Activated naive CD8-positive, alpha-beta T cell (primary cell): ENCODE measurements around the gene PARVB.

Experiments
- H3K27ac Mint-ChIP-seq: one replicate; pipeline ENCODE4 v1.8.0; 2021; ENCODE audit warnings: mixed read lengths
- H3K27me3 Mint-ChIP-seq: one replicate; pipeline ENCODE4 v1.8.0; 2021; ENCODE audit warnings: mixed read lengths
- H3K36me3 Mint-ChIP-seq: one replicate; pipeline ENCODE4 v1.8.0; 2021; ENCODE audit warnings: mixed read lengths
- H3K4me1 Mint-ChIP-seq: one replicate; pipeline ENCODE4 v1.8.0; 2021; ENCODE audit warnings: low read depth, mixed read lengths
- H3K4me3 Mint-ChIP-seq: one replicate; pipeline ENCODE4 v1.8.0; 2021; ENCODE audit warnings: mild to moderate bottlenecking, mixed read lengths
- H3K9me3 Mint-ChIP-seq: one replicate; pipeline ENCODE4 v1.8.0; 2021; ENCODE audit warnings: low read depth, mixed read lengths

The PARVB gene

DNA sequence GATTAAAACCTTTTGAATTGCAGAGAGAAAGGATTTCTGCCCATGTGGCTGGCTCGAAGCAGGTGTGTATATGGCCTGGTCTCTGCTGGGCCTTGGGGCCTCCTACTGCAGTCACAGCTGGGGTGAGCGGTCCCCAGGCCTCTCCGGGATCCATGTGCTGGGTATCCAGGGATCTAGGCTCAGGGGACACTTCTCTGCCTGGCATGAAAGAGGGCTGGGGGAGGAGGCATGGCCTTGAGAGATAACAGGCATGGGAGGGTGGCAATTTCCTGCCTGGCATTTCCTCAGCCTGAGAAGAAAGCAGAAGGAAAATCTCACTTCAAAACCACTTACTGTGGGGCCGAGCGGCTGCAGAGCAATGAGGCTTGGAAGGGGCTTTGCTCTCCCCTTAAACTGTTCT, 136.3 kb downstream of the PARVB start:
- H3K36me3 Mint-ChIP-seq, result no peaks in the 10 kb centered on the region
- H3K9me3 Mint-ChIP-seq, result no peaks in the 10 kb centered on the region
- no peak overlapping the region for H3K4me3 Mint-ChIP-seq
- H3K27me3 Mint-ChIP-seq, result no peaks in the 10 kb centered on the region
- H3K4me1 Mint-ChIP-seq, result no peaks in the 10 kb centered on the region
- no peak overlapping the region for H3K27ac Mint-ChIP-seq

DNA sequence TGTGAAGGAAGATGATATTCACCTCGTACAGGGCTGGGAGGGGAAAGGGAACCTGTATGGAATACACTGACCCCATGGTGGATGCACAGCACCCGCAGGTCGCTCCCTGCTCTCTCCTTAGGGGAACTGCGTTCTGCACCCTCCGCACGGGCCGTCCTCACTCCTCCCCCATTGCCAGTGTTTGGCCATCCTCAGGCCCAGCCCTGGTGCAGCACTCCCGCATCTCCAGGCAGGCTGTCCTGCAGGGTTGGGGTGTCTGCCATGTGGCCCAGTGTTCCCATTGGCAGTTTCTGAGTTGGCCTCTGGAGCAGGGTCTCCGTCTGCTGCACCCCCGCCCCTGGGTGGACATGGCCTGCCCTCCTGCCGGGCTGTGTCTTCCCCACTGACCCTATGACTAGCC, 137.6 kb downstream of the PARVB start:
- H3K27me3 Mint-ChIP-seq, result no peaks in the 10 kb centered on the region
- no peaks in the 10 kb centered on the region for H3K36me3 Mint-ChIP-seq
- H3K4me1 Mint-ChIP-seq, result no peaks in the 10 kb centered on the region
- no peak overlapping the region for H3K27ac Mint-ChIP-seq
- H3K9me3 Mint-ChIP-seq, result no peaks in the 10 kb centered on the region
- no peak overlapping the region for H3K4me3 Mint-ChIP-seq

DNA sequence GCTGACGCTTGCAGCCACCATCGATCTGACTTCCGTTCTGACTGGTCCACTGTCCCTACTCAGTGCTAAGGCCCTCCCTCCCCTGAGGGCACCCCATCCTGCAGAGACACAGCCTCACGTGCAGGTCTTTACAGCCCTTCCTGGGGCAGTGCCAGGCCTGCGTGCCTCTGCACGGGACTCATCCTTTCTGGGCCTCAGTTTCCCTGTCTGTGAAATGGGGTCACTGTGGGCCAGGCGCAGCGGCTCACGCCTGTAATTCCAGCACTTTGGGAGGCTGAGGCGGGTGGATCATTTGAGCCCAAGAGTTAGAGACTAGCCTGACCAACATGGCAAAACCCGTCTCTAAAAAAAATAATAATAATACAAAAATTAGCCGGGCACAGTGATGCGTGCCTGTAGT, 138.9 kb downstream of the PARVB start:
- Mint-ChIP-seq H3K36me3 (no peaks in the 10 kb centered on the region), H3K9me3 (no peaks in the 10 kb centered on the region), H3K27me3 (no peaks in the 10 kb centered on the region), H3K4me1 (no peaks in the 10 kb centered on the region), H3K4me3 (no peak overlapping the region), H3K27ac (no peak overlapping the region)

DNA sequence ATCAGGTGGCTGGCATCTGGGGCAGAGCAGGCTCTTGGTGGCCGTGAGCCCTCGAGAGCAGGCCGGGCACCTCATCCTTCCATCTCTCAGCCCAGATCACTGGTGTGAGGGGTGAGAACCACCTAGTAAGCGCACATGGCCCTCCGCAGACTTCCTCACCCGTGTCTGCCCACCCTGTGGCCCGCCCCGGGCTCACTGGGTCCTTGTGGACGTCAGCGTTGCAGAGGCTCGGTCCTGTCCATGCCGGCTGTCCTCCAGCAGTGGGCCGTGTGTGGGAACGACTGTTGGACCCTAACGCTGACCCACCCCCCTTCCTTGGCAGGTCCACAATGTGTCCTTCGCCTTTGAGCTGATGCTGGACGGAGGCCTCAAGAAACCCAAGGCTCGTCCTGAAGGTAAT, 139.4 kb downstream of the PARVB start:
- no peaks in the 10 kb centered on the region for H3K36me3 Mint-ChIP-seq
- H3K27ac Mint-ChIP-seq, result no peak overlapping the region
- H3K4me1 Mint-ChIP-seq, result no peaks in the 10 kb centered on the region
- no peak overlapping the region for H3K4me3 Mint-ChIP-seq
- no peaks in the 10 kb centered on the region for H3K9me3 Mint-ChIP-seq
- no peaks in the 10 kb centered on the region for H3K27me3 Mint-ChIP-seq

DNA sequence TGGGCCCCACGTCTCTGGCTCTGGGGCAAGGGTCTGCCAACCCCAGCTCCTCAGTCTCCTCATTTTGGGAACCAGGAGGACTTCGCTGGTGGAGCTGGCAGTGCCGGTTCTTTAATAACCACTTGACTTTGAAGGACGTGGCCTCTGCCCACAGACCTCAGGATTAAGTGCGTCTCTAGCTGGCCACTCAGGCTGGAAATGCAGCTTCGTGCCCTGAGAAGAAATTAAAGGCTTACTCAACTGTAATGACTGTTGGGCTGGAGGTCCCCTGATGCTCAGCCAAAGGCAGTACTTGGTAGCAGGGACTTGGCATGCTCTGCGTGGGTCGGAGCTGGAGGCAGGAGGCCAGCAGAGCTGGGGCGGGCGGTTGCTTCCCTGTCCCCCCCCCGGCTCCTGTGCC, 139.9 kb downstream of the PARVB start:
- Mint-ChIP-seq H3K27me3 (no peaks in the 10 kb centered on the region), H3K4me1 (no peaks in the 10 kb centered on the region), H3K36me3 (no peaks in the 10 kb centered on the region), H3K27ac (no peak overlapping the region), H3K4me3 (no peak overlapping the region), H3K9me3 (no peaks in the 10 kb centered on the region)

DNA sequence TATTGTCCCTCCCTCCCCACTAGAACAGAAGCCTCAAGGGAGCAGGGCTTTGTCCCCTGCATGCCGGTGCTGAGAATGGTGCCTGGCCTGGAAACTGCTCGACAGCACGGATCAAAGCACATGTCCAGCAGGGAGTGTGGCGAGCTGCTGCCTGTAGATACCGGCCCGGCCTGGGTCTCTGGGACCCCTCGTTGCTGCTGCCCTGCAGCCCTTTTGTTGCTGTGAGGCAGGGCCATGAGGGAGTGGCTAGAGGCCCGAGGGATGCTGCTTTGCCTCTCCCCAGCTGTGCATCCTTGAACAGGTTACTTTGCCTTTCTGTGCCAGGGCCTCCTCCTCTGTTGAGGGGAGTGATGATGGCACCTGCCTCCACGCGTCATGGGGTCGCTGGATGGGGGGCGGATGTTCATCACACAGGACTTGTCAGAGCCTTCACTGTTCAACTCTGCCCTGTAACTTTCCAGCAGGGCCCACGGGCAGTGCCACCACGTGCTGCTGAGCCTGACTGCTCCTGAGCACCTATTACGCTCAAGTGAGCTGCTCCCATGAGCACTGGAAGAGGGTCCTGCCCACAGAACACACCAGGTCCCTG, 141.3 kb downstream of the PARVB start:
- H3K9me3 Mint-ChIP-seq, result no peaks in the 10 kb centered on the region
- no peaks in the 10 kb centered on the region for H3K36me3 Mint-ChIP-seq
- H3K27ac Mint-ChIP-seq, result no peak overlapping the region
- no peaks in the 10 kb centered on the region for H3K4me1 Mint-ChIP-seq
- H3K27me3 Mint-ChIP-seq, result no peaks in the 10 kb centered on the region
- H3K4me3 Mint-ChIP-seq, result no peak overlapping the region

DNA sequence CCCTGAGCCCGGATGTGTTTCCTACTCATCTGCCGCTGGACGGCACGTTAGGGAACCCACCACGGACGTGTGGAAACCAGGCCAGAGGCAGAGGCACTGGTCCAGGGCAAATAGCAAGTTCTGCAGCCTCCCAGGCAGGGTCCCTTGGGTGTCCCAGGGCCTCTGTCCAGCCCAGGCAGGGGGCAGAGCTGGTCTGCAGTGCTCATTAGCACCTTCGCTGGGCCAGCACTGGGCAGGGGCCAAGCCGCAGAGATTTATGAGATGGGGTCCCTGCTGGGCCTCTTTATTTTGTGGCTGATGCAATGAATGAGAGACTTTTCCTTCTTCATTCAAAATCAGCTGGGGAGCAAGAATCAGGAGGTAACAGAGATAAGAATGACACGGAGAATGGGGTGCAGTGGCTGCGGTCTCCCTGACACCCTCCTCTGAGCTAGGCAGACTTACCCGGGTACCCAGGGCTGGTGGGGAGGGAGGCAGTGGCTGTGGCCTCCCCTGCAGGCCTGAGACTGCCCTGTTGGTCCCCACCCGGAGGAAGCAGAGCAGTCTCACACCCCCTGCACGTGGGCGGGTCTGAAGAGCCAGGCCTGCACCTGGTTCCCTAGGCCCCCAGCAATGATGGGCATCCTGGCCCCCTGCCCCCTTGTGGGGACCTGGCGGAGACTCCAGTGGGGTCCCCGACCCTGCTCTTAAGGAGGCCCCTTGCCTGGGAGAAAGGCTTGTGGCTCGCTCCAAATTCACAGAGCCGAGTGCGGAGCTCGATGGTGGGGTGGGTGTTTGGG, 142.6 kb downstream of the PARVB start:
- H3K36me3 Mint-ChIP-seq, result no peaks in the 10 kb centered on the region
- no peak overlapping the region for H3K27ac Mint-ChIP-seq
- no peak overlapping the region for H3K4me3 Mint-ChIP-seq
- no peaks in the 10 kb centered on the region for H3K4me1 Mint-ChIP-seq
- H3K27me3 Mint-ChIP-seq, result no peaks in the 10 kb centered on the region
- no peaks in the 10 kb centered on the region for H3K9me3 Mint-ChIP-seq

DNA sequence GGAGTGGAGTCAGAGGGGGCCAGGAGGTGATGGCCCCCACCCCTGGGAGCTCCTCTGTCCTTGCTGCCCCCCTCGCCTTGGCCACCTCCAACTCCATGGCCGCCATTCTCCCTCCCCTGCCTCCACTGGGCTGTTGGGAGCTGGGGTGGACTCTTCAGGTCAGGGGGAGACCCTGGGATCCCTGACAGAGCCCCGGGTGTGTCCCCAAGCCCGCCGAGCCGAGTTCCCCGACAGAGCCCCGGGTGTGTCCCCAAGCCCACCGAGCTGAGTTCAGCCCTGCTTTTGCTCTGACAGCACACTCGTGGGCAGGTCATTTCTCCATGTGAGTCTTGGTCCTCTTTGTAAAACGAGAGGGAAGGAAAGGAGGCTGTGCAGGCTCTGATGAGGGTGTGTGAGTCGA, 143.4 kb downstream of the PARVB start:
- H3K9me3 Mint-ChIP-seq, result no peaks in the 10 kb centered on the region
- H3K4me1 Mint-ChIP-seq, result peaks cover 2% of the 10 kb centered on the region
- no peaks in the 10 kb centered on the region for H3K36me3 Mint-ChIP-seq
- H3K27ac Mint-ChIP-seq, result no peak overlapping the region
- no peaks in the 10 kb centered on the region for H3K27me3 Mint-ChIP-seq
- H3K4me3 Mint-ChIP-seq, result no peak overlapping the region

DNA sequence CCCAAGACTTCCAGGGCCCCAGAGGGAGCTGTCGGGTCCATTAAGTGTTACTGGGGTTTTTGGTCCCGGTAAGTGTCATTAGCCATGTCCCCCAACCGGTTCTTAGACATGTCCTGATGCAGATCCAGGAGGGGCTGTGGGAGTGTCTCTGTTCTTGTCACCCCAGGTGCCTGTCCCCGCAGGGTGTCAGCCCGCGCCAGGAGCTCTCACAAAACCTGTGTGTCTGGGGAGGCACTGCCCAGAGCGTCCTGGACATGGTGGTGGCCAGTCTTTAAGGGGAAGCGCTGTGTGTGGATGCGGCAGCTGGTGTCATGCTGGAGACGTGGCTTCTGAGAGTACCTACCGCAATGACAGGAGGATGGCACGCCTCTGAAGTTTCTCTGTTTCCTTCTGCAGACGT, 144.1 kb downstream of the PARVB start:
- no peak overlapping the region for H3K4me3 Mint-ChIP-seq
- no peaks in the 10 kb centered on the region for H3K9me3 Mint-ChIP-seq
- H3K4me1 Mint-ChIP-seq, result peaks cover 5% of the 10 kb centered on the region
- no peaks in the 10 kb centered on the region for H3K36me3 Mint-ChIP-seq
- H3K27ac Mint-ChIP-seq, result no peak overlapping the region
- H3K27me3 Mint-ChIP-seq, result no peaks in the 10 kb centered on the region

DNA sequence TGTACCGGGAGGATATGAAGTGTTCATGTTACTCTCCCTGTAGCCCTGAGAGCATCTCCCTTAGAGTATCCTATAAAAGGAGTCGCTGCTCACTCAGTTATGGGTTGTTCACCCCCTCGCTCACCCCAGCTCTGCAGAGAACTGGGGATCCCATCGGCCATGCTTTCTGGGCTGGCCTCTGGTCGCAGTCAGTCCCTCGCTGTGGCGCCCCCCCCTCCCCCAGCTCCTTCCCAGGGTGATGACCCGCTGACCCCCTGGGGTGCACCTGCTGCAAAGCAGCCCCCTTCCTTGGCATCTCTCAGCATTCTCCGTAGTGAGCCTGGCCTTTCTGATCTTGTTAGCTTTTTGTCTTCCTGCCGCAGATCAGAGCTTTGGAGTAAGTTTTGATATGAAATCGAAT, 146.4 kb downstream of the PARVB start:
- H3K27ac Mint-ChIP-seq, result no peak overlapping the region
- H3K27me3 Mint-ChIP-seq, result no peaks in the 10 kb centered on the region
- H3K4me3 Mint-ChIP-seq, result no peak overlapping the region
- H3K4me1 Mint-ChIP-seq, result peaks cover 5% of the 10 kb centered on the region
- no peaks in the 10 kb centered on the region for H3K36me3 Mint-ChIP-seq
- H3K9me3 Mint-ChIP-seq, result no peaks in the 10 kb centered on the region

DNA sequence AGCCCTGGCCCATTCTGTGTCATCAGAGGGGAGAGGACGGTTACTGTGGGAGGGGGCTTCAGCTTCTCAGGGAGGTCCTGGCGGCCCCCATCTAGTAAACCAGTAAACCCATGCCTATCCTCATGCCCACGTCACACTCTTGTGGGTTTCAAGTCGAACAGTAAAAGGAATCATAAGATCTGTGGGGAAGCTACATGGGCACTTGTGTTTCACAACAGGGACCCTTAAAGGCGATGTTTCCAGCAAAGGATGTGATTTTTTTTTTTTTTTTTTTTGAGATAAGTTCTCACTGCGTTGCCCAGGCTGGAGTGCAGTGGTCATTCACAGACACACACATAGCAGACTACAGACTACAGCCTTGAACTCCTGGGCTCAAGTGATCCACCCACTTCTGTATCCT, 147.5 kb downstream of the PARVB start:
- H3K4me3 Mint-ChIP-seq, result no peak overlapping the region
- no peak overlapping the region for H3K27ac Mint-ChIP-seq
- no peaks in the 10 kb centered on the region for H3K27me3 Mint-ChIP-seq

DNA sequence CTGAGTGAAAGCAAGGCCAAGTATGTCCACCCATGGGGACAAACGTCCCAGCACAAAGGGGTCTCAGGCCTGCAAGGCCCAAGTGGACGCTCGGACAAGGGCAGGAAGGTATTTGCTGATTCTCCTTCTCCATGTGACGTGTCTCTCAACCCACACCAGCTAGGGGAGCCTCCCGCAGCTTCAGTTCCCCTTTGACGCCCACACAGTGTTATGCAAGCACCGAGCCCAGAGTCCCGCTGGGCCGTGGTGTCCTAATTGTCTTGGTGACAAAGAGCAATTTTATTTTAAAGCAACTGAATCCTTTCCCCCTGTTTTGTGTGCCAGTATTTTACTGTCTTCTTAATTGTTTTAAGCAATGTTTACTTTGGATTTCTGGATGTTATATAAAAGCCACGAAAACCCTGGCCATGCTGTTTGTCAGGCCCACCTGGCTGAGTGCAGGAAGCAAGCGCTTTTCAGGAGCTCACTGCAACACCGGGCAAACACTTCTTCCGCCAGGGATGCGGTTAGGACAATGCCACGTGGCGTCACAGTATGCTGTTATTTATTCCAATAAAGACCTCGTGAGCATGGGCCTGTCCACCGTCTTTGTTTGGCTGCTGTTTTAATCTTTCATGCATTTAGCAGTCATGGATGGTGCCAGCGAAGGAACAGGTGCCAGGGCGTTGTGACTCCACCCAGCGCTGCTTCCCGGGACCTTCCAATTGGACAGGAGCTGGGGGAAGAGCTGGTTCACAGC, 148.4 kb downstream of the PARVB start:
- Mint-ChIP-seq H3K9me3 (no peaks in the 10 kb centered on the region), H3K27ac (no peak overlapping the region)

More for the DNA sequence above, 147.5 kb downstream of the PARVB start:
- no peaks in the 10 kb centered on the region for H3K36me3 Mint-ChIP-seq
- no peaks in the 10 kb centered on the region for H3K9me3 Mint-ChIP-seq
- peaks cover 5% of the 10 kb centered on the region for H3K4me1 Mint-ChIP-seq

DNA sequence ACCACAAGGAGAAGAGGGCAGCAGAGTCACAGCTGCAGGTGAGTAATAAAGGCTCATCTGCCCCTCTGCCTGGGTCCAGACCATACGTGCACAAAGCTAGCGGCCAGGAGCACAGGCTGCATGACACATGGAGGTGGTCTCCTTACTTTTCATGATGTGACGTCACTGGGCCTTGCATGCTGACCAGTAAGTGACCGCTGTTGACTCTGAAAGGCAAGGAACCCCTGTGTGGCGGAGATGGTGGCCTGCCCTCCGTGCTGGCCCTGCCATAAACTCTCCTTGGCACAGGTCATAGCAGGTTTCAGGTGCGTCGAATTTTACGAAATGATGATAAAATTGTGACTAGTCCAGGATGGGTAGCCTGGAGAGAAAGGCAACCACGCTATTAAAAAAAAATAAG, 149.1 kb downstream of the PARVB start:
- Mint-ChIP-seq H3K36me3 (no peaks in the 10 kb centered on the region), H3K27ac (no peak overlapping the region), H3K4me1 (peaks cover 5% of the 10 kb centered on the region), H3K9me3 (no peaks in the 10 kb centered on the region), H3K27me3 (no peaks in the 10 kb centered on the region), H3K4me3 (no peak overlapping the region)

More for the DNA sequence above, 148.4 kb downstream of the PARVB start:
- Mint-ChIP-seq H3K27me3 (no peaks in the 10 kb centered on the region), H3K4me3 (no peak overlapping the region), H3K4me1 (peaks cover 5% of the 10 kb centered on the region), H3K36me3 (no peaks in the 10 kb centered on the region)

DNA sequence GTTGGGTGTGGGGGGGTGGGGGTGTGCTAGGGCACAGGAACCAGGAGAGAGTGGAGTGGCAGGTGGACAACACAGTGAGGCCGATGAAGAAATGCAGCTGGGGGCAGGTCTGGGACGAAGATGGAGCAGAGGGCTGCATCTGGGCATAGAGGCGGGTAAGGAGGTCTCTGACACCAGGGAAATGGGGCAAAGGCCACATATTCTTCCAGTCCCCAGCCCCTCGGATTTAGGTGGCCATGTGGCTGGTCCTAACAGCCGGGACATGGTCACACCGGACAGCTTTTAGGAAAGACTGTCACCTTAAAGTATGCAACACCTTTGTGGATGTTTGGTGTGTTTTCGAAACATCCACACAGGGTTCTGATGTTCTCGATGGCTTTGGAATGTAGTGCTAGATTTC, 151.6 kb downstream of the PARVB start:
- Mint-ChIP-seq H3K27me3 (no peaks in the 10 kb centered on the region), H3K9me3 (no peaks in the 10 kb centered on the region), H3K36me3 (no peaks in the 10 kb centered on the region), H3K4me3 (no peak overlapping the region), H3K27ac (no peak overlapping the region), H3K4me1 (peaks cover 11% of the 10 kb centered on the region)

DNA sequence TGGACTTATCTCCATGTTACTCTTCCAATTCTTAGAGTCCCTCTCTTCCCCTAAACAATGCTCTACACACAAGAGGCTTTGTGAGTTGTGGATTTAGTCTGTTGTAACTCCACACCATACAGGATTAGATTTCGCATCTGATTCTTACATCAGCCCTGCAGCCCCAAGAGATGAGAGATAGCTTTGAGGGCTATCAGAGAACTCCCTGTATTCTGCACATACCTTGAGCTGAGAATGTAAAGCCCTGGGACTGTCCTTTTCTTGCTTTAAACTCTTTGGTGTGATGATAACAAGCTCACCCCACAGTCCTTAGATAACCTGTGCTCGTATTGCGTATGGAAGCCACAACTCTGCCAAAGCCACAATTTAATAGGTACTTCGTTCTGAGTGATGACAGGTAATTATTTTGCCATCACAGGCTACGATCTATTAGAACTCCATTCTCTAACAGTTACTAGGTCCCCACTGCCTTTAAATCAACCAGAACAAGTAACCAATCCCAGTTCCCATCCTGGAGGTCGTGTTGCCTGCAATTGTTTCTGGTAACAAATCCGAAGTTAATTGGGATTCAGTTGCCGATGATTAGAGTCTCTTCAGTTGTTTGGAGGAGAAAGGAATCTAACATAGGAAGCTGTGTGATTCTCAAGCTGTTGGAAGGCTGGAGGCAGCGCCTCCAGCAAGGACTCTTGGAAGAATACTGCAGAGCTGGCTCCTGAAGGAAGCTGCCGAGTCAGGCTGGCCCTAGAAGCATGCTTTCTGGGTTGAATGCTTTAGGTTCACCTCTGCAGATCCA, 155.3 kb downstream of the PARVB start:
- Mint-ChIP-seq H3K27ac (no peak overlapping the region), H3K4me3 (no peak overlapping the region), H3K4me1 (peaks cover 24% of the 10 kb centered on the region)

More for the DNA sequence above, 155.3 kb downstream of the PARVB start:
- H3K9me3 Mint-ChIP-seq, result no peaks in the 10 kb centered on the region
- no peaks in the 10 kb centered on the region for H3K27me3 Mint-ChIP-seq
- peaks cover 2% of the 10 kb centered on the region for H3K36me3 Mint-ChIP-seq
